Epidermal melanocyte (primary cell): ENCODE measurements around the gene ANKS1B.

Experiments used
- DNase-seq: peaks from one replicate; pipeline ENCODE4 v3.0.0; 2011; ENCODE audit warnings: low spot score; ENCODE audit not compliant: insufficient read length

The ANKS1B gene

GRCh38 chr12:98698603-98699463 lies 1285.9 kb downstream of the ANKS1B start:
- peak; percentile 21 for DNase-seq

GRCh38 chr12:98697209-98697608 lies 1287.5 kb downstream of the ANKS1B start:
- no peak for DNase-seq

GRCh38 chr12:98696036-98696646 lies 1288.6 kb downstream of the ANKS1B start:
- no peak for DNase-seq

- DNase-seq, result no peak
Observed at GRCh38 chr12:98691351-98691750, 1293.4 kb downstream of the ANKS1B start.

- DNase-seq, result no peak
Observed at GRCh38 chr12:98686603-98687002, 1298.1 kb downstream of the ANKS1B start.
